ENCODE data around the gene HIGD1B. TPM values are rescaled to one million over a fixed set of nuclear protein-coding genes. Genes with fewer than 3 reads are reported as not detected.

The HIGD1B gene
- total RNA-seq, 1 donor from 2014 or later: not detected

DNA sequence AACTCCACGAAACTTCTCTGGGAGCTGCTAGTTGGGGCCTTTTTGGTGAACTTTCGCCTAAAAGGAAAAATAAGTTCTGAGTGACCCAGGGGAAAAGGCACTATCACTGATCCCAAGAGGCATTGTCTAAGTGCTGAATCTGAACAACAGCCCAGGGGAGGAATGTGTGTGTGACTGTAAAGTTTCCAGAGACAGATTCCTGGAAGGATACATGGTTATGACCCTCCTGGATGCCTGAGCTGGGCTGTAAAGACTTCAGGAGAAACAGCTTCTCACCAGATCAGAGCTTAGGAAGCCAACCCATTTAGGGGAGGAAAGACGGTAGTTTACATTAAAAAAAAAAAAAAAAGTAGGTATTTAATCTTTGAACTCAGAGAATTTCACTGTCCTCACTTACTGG lies 20.2 kb downstream of the HIGD1B start:
- H3K27ac ChIP-seq (ENCODE audit: low read depth, low read length): no peak overlapping the region
- DNase-seq (ENCODE audit: low read depth) (no peak), FAIRE-seq (no peak)
- Mint-ChIP-seq H3K9me3 (ENCODE audit: unreplicated experiment) (no peaks in the 10 kb centered on the region), H3K27ac (ENCODE audit: unreplicated experiment) (no peak overlapping the region), H3K4me3 (ENCODE audit: unreplicated experiment) (no peak overlapping the region), H3K36me3 (ENCODE audit: low read depth, unreplicated experiment) (peaks cover 19% of the 10 kb centered on the region), H3K27me3 (ENCODE audit: low read depth, unreplicated experiment) (no peaks in the 10 kb centered on the region), H3K4me1 (ENCODE audit: low read depth, unreplicated experiment) (no peaks in the 10 kb centered on the region)
- H3K4me2 ChIP-seq (ENCODE audit: low read length): no peak overlapping the region
- no peaks in the 10 kb centered on the region for H3K4me1 ChIP-seq (ENCODE audit: insufficient read depth, low read length)
- no peak overlapping the region for H3K4me3 ChIP-seq (ENCODE audit: insufficient read depth, low read depth, low read length)
- H2AFZ ChIP-seq (ENCODE audit: low read depth, low read length): no peak overlapping the region
- no peak for TF ChIP-seq EZH2 (IDR thresholded peaks at IDR 0.05; ENCODE audit: insufficient read depth, low read length)
- TF ChIP-seq CTCF (IDR thresholded peaks at IDR 0.05; ENCODE audit: insufficient read depth, low read depth, low read length): no peak
- no peaks in the 10 kb centered on the region for H3K79me2 ChIP-seq (ENCODE audit: insufficient read depth, low read length)
- H3K9me3 ChIP-seq (ENCODE audit: insufficient read depth, low read depth, low read length): no peaks in the 10 kb centered on the region
- peaks cover 52% of the 10 kb centered on the region for H3K36me3 ChIP-seq (ENCODE audit: insufficient read depth, low read length)
- no peak overlapping the region for H3K9ac ChIP-seq (ENCODE audit: low read length)
- no peaks in the 10 kb centered on the region for H3K27me3 ChIP-seq (ENCODE audit: insufficient read depth, low read length)
- peaks cover 9% of the 10 kb centered on the region for H4K20me1 ChIP-seq (ENCODE audit: insufficient read depth, low read length)

DNA sequence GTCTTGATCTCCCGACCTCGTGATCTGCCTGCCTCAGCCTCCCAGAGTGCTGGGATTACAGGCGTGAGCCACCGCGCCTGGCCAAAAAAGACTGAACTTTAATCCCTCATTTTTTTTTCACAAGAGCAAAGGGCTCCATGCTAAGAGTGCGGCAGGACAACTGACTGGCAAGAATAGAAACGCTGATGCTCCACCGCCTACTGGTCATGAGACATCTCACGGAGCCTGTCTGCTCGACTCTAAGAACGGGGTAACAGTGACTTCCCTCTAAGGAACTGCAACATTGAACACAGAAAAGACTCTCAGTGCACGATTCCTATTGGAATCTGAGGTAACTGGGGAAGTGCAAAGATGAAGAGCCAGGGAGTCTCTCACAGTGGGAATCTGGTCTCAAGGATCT lies 23.9 kb downstream of the HIGD1B start:
- peaks cover 51% of the 10 kb centered on the region for H3K36me3 ChIP-seq (ENCODE audit: insufficient read depth, low read length)

More for the DNA sequence above, 23.9 kb downstream of the HIGD1B start:
- FAIRE-seq: no peak
- Histone ChIP-seq H3K27me3 (ENCODE audit: insufficient read depth, low read length) (no peaks in the 10 kb centered on the region), H2AFZ (ENCODE audit: low read depth, low read length) (no peak overlapping the region), H3K79me2 (ENCODE audit: insufficient read depth, low read length) (no peaks in the 10 kb centered on the region), H4K20me1 (ENCODE audit: insufficient read depth, low read length) (peaks cover 12% of the 10 kb centered on the region), H3K4me3 (ENCODE audit: insufficient read depth, low read depth, low read length) (no peak overlapping the region), H3K27ac (ENCODE audit: low read depth, low read length) (no peak overlapping the region), H3K9ac (ENCODE audit: low read length) (no peak overlapping the region), H3K9me3 (ENCODE audit: insufficient read depth, low read depth, low read length) (no peaks in the 10 kb centered on the region), H3K4me1 (ENCODE audit: insufficient read depth, low read length) (no peaks in the 10 kb centered on the region), H3K4me2 (ENCODE audit: low read length) (no peak overlapping the region)
- Mint-ChIP-seq H3K4me1 (ENCODE audit: low read depth, unreplicated experiment) (no peaks in the 10 kb centered on the region), H3K27ac (ENCODE audit: unreplicated experiment) (no peak overlapping the region), H3K36me3 (ENCODE audit: low read depth, unreplicated experiment) (peaks cover 19% of the 10 kb centered on the region), H3K9me3 (ENCODE audit: unreplicated experiment) (no peaks in the 10 kb centered on the region), H3K27me3 (ENCODE audit: low read depth, unreplicated experiment) (no peaks in the 10 kb centered on the region), H3K4me3 (ENCODE audit: unreplicated experiment) (no peak overlapping the region)
- DNase-seq (ENCODE audit: low read depth): no peak
- no peak for TF ChIP-seq EZH2 (IDR thresholded peaks at IDR 0.05; ENCODE audit: insufficient read depth, low read length)
- TF ChIP-seq CTCF (IDR thresholded peaks at IDR 0.05; ENCODE audit: insufficient read depth, low read depth, low read length): no peak

All from astrocyte (in vitro differentiated cells and primary cell).